ENCODE data around the gene TLCD3B.
"Not testable (repeated sequence)": the region's sequence is repeated elsewhere in the genome, so short reads cannot be mapped to it uniquely, and the experiment has no call there.

DNA sequence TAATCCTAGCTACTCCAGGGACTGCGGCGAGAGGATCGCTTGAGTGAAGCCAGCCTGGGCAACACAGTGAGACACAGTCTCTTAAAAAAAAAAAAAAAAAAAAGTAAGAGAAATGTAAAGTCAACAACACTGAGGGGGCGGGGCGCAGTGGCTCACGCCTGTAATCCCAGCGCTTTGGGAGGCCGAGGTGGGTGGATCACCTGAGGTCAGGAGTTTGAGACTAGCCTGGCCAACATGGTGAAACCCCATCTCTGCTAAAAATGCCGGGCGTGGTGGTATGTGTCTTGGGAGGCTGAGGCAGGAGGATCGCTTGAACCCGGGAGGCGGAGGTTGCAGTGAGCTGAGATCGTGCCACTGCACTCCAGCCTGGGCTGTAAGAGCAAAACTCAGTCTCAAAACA, 18.5 kb downstream of the TLCD3B start:
- TF ChIP-seq, protein P1, sequence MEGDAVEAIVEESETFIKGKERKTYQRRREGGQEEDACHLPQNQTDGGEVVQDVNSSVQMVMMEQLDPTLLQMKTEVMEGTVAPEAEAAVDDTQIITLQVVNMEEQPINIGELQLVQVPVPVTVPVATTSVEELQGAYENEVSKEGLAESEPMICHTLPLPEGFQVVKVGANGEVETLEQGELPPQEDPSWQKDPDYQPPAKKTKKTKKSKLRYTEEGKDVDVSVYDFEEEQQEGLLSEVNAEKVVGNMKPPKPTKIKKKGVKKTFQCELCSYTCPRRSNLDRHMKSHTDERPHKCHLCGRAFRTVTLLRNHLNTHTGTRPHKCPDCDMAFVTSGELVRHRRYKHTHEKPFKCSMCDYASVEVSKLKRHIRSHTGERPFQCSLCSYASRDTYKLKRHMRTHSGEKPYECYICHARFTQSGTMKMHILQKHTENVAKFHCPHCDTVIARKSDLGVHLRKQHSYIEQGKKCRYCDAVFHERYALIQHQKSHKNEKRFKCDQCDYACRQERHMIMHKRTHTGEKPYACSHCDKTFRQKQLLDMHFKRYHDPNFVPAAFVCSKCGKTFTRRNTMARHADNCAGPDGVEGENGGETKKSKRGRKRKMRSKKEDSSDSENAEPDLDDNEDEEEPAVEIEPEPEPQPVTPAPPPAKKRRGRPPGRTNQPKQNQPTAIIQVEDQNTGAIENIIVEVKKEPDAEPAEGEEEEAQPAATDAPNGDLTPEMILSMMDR (conservative IDR thresholded peaks at IDR 0.05; ENCODE audit: low read length) = not testable (repeated sequence)
- TF ChIP-seq EZH2phosphoT487 (IDR thresholded peaks at IDR 0.05; ENCODE audit: borderline replicate concordance, low read depth, low read length) = not testable (repeated sequence)
